Heart right ventricle (tissue), 16 donors: ENCODE measurements around the gene MED26. TPM values are rescaled to one million over a fixed set of nuclear protein-coding genes. Genes with fewer than 3 reads are reported as not detected.
"Not testable (repeated sequence)": the region's sequence is repeated elsewhere in the genome, so short reads cannot be mapped to it uniquely, and the experiment has no call there.

Experiments used
- ATAC-seq, 8 donors: fragments of 200-7000 bp; cut with Tn5 transposase; one replicate each; pipeline ENCODE4 v1.9.1; 2020; ENCODE audit warnings: mild to moderate bottlenecking in 8 of 8, moderate library complexity in 8 of 8, moderate number of reproducible peaks in 1 of 8
- DNase-seq, 2 donors: peaks; one replicate each; pipeline ENCODE4 v3.0.0-alpha.2; 2020
- H3K27ac ChIP-seq, 10 donors: fragments of 200-600 bp; sonication (generic) in 2 of 10; one replicate each; pipeline versions ENCODE4 v1.5.0 to v1.8.0; 2020 to 2022; ENCODE audit warnings: mild to moderate bottlenecking in 3 of 10
- H3K27me3 ChIP-seq, 7 donors: fragments of 200-600 bp; one replicate each; pipeline ENCODE4 v1.8.0; 2021 to 2022; ENCODE audit warnings: mild to moderate bottlenecking in 2 of 7
- H3K36me3 ChIP-seq, 9 donors: fragments of 200-600 bp; sonication (generic) in 1 of 9; one replicate each; pipeline versions ENCODE4 v1.5.0 to v1.8.0; 2020 to 2022; ENCODE audit warnings: mild to moderate bottlenecking in 2 of 9
- H3K4me1 ChIP-seq, 9 donors: fragments of 200-600 bp; sonication (generic) in 1 of 9; one replicate each; pipeline versions ENCODE4 v1.5.0 to v1.8.0; 2020 to 2022; ENCODE audit warnings: mild to moderate bottlenecking in 4 of 9
- H3K4me3 ChIP-seq, 10 donors: fragments of 200-600 bp; sonication (generic) in 2 of 10; one replicate each; pipeline versions ENCODE4 v1.5.0 to v1.8.0; 2020 to 2022; ENCODE audit warnings: mild to moderate bottlenecking in 7 of 10, moderate library complexity in 2 of 10
- H3K9me3 ChIP-seq, 11 donors: fragments of 200-600 bp in 10 of 11; sonication (generic) in 2 of 11; one replicate each; pipeline versions ENCODE4 v1.5.0 to v1.8.0; 2013 to 2022; ENCODE audit warnings: mild to moderate bottlenecking in 2 of 11, control low read depth in 1 of 11, moderate library complexity in 1 of 11
- CTCF ChIP-seq, 9 donors: fragments of 200-600 bp; sonication (generic) in 2 of 9; IDR thresholded peaks; one replicate each; pipeline versions ENCODE4 v1.5.0 to v1.8.0; 2021 to 2022; ENCODE audit warnings: antibody characterized with exemption in 9 of 9, mild to moderate bottlenecking in 5 of 9, moderate library complexity in 1 of 9
- WGBS, 2 donors: extraction: QIAGEN DNeasy Blood & Tissue Kit; methylation state at CpG; one replicate each; pipeline ENCODE4 v1.1.7; 2013; ENCODE audit warnings: inconsistent platforms in 1 of 2; 5-methylcytosine and 5-hydroxymethylcytosine counted together
- intact Hi-C, 10 donors: fragments of 100-400 bp; cut with DNase I; formaldehyde crosslinking; loops; one replicate each; pipeline versions ENCODE4 v1.11.1 to v1.14.2; 2022
- long read RNA-seq, 3 donors: library from polyadenylated mRNA; unstranded; transcript quantifications; one replicate each; pipeline ENCODE4 v2.0.0, GENCODE V29; 2020 to 2021
- polyA plus RNA-seq, 2 donors: library from polyadenylated mRNA; stranded (reverse); fragments of 200-250 nt; gene quantifications; one replicate each; pipeline ENCODE4 v1.2.3, GENCODE V29; 2013
- total RNA-seq, 10 donors: library from RNA; stranded (reverse); fragmentation: NEBNext Ultra II Directional in 3 of 10; extraction: Animal tissue kit (Norgen Biotek cat#: 25700) in 3 of 10; gene quantifications; one replicate each; pipeline versions ENCODE4 v1.2.1 to v1.2.4, GENCODE V29; 2021 to 2023
- donor health status: Arrhythmogenic right ventricular cardiomyopathy.
- donor health status: ischemic (EF 13 %, LVEDD 7.1; RV severe dilation, severe dysfunction).
- donor health status: healthy with polysubstance abuse.
- donor health status: DM: no; HTN: yes; CAD: no.
- donor health status: DM: no; HTN: no; CAD: no.
- donor health status: ischemic (EF 25% LVEDD 6.9; RV normal size, moderate dysfunction).
- donor health status: ischemic (EF 25% LVEDD 5.7; RV mildly dilated, moderate dysfunction).
- donor health status: healthy.
- donor health status: DM: yes; HTN: yes; CAD: no.
- donor health status: Ischemic cardiomyopathy.
- donor health status: ischemic (EF 35%, LVEDD 5.7; RV mildly dilated, moderate dysfunction).
- donor health status: nonischemic (EF 11% LVEDD 7.7; RV severe dilation, severe dysfunction).
- donor health status: DM: yes; HTN: yes; CAD: no.
- donor health status: PGD.
- donor health status: ischemic (EF 29% LVEDD 5.4; RV normal size, mild dysfunction).
- donor health status: nonischemic (EF 23%, LVEDD 6.1; RV moderate dilation, normal function).

The MED26 gene
- 1 to 10 TPM; 3.3 to 6.9 (median 4.6) TPM for total RNA-seq
- polyA plus RNA-seq = 1 to 10 TPM; 3.8 to 5.1 TPM
- long read RNA-seq, donor 1, transcript MED26-202 (1 exons, 3,871 nt) = major isoform, 5 of 7 reads
- long read RNA-seq, donor 1, partial matches to known transcripts = 0 of 7 reads
- long read RNA-seq, donor 1, other reads (novel, unspliced or antisense) = 0 of 7 reads
- long read RNA-seq, donor 2, partial matches to known transcripts = 0 of 4 reads
- long read RNA-seq, donor 2, other reads (novel, unspliced or antisense) = 0 of 4 reads
- long read RNA-seq, donor 3, partial matches to known transcripts = 0 of 2 reads
- long read RNA-seq, donor 3, other reads (novel, unspliced or antisense) = 0 of 2 reads

- Histone ChIP-seq H3K36me3 (peaks cover 0 to 57% (median 20%) of the 10 kb centered on the region in 9 donors), H3K9me3 (no peaks in the 10 kb centered on the region), H3K4me3 (peak within 1 kb of the TSS; percentile 68 to 99 (median 96)), H3K4me1 (peaks cover 0 to 55% (median 48%) of the 10 kb centered on the region in 9 donors), H3K27me3 (no peaks in the 10 kb centered on the region), H3K27ac (peak within 1 kb of the TSS; percentile 88 to 99 (median 98))
- peak in 5 of 9 donors; percentile 11 to 38 (median 26) for TF ChIP-seq CTCF (IDR thresholded peaks at IDR 0.05)
- intact Hi-C loops = loop anchor here (2.0 to 10.0 kb wide), 5 partner anchors 32 to 56 kb away; partner anchors contain the start of genes SLC35E1 (in 9 of the 10), SMIM7 (in 2 of the 10) and TMEM38A (in 2 of the 10)
- 0% methylated on average over 82 to 98 of the region's 98 CpGs for WGBS, 2 donors
- ATAC-seq (peak; percentile 93 to 97 (median 95)), DNase-seq (peak; percentile 95 to 96)
Observed at GRCh38 chr19:16628183-16628983, at the start of gene MED26. Gene MED26, minus strand, starts transcription at chr19:16628204. Its CDS starts 261 bp downstream, at chr19:16627943.

DNA sequence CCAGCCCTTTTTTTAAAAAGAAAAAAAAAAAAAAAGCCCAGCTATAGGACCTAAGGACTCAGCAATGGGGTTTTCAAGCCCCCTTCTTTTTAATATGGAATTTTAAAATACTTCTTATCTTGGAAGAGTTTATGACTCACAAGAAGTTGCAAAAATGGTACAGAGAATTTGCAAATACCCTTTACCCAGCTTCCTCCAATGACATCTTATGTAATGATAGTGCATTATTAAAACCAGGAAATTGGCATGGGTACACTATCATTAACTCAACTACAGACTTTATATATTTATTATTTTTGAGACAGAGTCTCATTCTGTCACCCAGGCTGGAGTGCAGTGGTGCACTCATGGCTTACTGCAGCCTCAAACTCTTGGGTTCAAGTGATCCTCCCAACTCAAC lies 49.1 kb upstream of the MED26 start:
- no peak for ATAC-seq
- Histone ChIP-seq H3K4me1 (peaks cover 0 to 19% (median under 1%) of the 10 kb centered on the region in 9 donors), H3K27me3 (no peaks in the 10 kb centered on the region), H3K9me3 (peaks cover 0 to 15% (median 4%) of the 10 kb centered on the region in 11 donors), H3K27ac (no peak overlapping the region), H3K36me3 (peaks cover 0 to 39% (median 21%) of the 10 kb centered on the region in 9 donors), H3K4me3 (no peak overlapping the region)
- no peak for DNase-seq
- no peak for TF ChIP-seq CTCF (IDR thresholded peaks at IDR 0.05)
- intact Hi-C loops = no loop called here

- H3K27me3 ChIP-seq = no peaks in the 10 kb centered on the region
- H3K4me1 ChIP-seq = peaks cover 0 to 19% (median 4%) of the 10 kb centered on the region in 9 donors
- ATAC-seq (no peak), DNase-seq (no peak)
- H3K9me3 ChIP-seq = peaks cover 0 to 10% (median 4%) of the 10 kb centered on the region in 11 donors
- H3K36me3 ChIP-seq = peaks cover 0 to 31% (median 14%) of the 10 kb centered on the region in 9 donors
- H3K4me3 ChIP-seq = no peak overlapping the region
- H3K27ac ChIP-seq = no peak overlapping the region
- TF ChIP-seq CTCF (IDR thresholded peaks at IDR 0.05) = no peak
- intact Hi-C loops = no loop called here
- 91 to 92% methylated on average over 15 of the region's 15 CpGs for WGBS, 2 donors
Observed at GRCh38 chr19:16676101-16676798, 48.2 kb upstream of the MED26 start.

- 86 to 88% methylated on average over 4 of the region's 4 CpGs for WGBS, 2 donors
- not testable (repeated sequence) for ATAC-seq, DNase-seq
Observed at GRCh38 chr19:16673839-16674238, 45.8 kb upstream of the MED26 start.

More at GRCh38 chr19:16673839-16674238, 45.8 kb upstream of the MED26 start:
- H3K27ac ChIP-seq, intact Hi-C loops, H3K4me3 ChIP-seq, H3K27me3 ChIP-seq, H3K9me3 ChIP-seq: not testable (repeated sequence)
- Histone ChIP-seq H3K36me3 (peaks cover 0 to 14% (median 0%) of the 10 kb centered on the region in 9 donors), H3K4me1 (peaks cover 0 to 19% (median 4%) of the 10 kb centered on the region in 9 donors)
